Loucy (cell line): ENCODE results near the gene CNBD2.
"Not testable (repeated sequence)": the region's sequence is repeated elsewhere in the genome, so short reads cannot be mapped to it uniquely, and the experiment has no call there.

Source experiments
- CTCF ChIP-seq: fragments of 200-600 bp; sonication (generic); conservative IDR thresholded peaks from 2 replicates; pipeline ENCODE4 v1.5.1; 2014; ENCODE audit warnings: mild to moderate bottlenecking, antibody characterized with exemption, low read length
- EZH2phosphoT487 ChIP-seq: fragments of 200-600 bp; IDR thresholded peaks from 2 replicates; pipeline ENCODE4 v1.6.1; 2018; ENCODE audit warnings: antibody characterized with exemption, mild to moderate bottlenecking, moderate library complexity, borderline replicate concordance

GRCh38 chr20:36046073-36046798, 77.8 kb downstream of the CNBD2 start:
- not testable (repeated sequence) for TF ChIP-seq CTCF, EZH2phosphoT487
